HG02938 (cell line): Measurements from ENCODE around the gene HIVEP2.

Source experiments
- ATAC-seq: cut with Tn5 transposase; IDR thresholded peaks from one replicate; pipeline ENCODE4 v1.9.1; 2021; ENCODE audit warnings: mild to moderate bottlenecking, moderate library complexity; ENCODE audit not compliant: unreplicated experiment

The HIVEP2 gene

GRCh38 chr6:142844065-142844755 is 100.8 kb downstream of the HIVEP2 start:
- ATAC-seq: peak; percentile 24

GRCh38 chr6:142843361-142843760 is 101.6 kb downstream of the HIVEP2 start:
- ATAC-seq: no peak

- ATAC-seq: peak; percentile 70
Measured at GRCh38 chr6:142842418-142843261, 102.3 kb downstream of the HIVEP2 start.

GRCh38 chr6:142841915-142842314 is 103.1 kb downstream of the HIVEP2 start:
- ATAC-seq: no peak

- ATAC-seq: no peak
Measured at GRCh38 chr6:142839686-142840040, 105.3 kb downstream of the HIVEP2 start.

GRCh38 chr6:142838821-142839685 is 105.9 kb downstream of the HIVEP2 start:
- ATAC-seq: no peak

- no peak for ATAC-seq
Measured at GRCh38 chr6:142835787-142836535, 109.0 kb downstream of the HIVEP2 start.

- ATAC-seq: no peak
Measured at GRCh38 chr6:142834853-142835252, 110.1 kb downstream of the HIVEP2 start.

- ATAC-seq: no peak
Measured at GRCh38 chr6:142833798-142834197, 111.2 kb downstream of the HIVEP2 start.

GRCh38 chr6:142833054-142833453 is 111.9 kb downstream of the HIVEP2 start:
- no peak for ATAC-seq

GRCh38 chr6:142830807-142831206 is 114.2 kb downstream of the HIVEP2 start:
- ATAC-seq: no peak

- no peak for ATAC-seq
Measured at GRCh38 chr6:142830116-142830710, 114.8 kb downstream of the HIVEP2 start.

- ATAC-seq: no peak
Measured at GRCh38 chr6:142829556-142829955, 115.4 kb downstream of the HIVEP2 start.

GRCh38 chr6:142827991-142828390 is 117.0 kb downstream of the HIVEP2 start:
- ATAC-seq: no peak

- no peak for ATAC-seq
Measured at GRCh38 chr6:142827369-142827768, 117.6 kb downstream of the HIVEP2 start.

GRCh38 chr6:142825760-142826159 is 119.2 kb downstream of the HIVEP2 start:
- ATAC-seq: no peak

- ATAC-seq: no peak
Measured at GRCh38 chr6:142824426-142824825, 120.5 kb downstream of the HIVEP2 start.

GRCh38 chr6:142823256-142823902 is 121.6 kb downstream of the HIVEP2 start:
- ATAC-seq: no peak

GRCh38 chr6:142822842-142823241 is 122.1 kb downstream of the HIVEP2 start:
- no peak for ATAC-seq

- ATAC-seq: peak; percentile 94
Measured at GRCh38 chr6:142822383-142822782, 122.6 kb downstream of the HIVEP2 start.
